Naive B cell (primary cell): Measurements from ENCODE around the gene GRIA2. TPM values are rescaled to one million over a fixed set of nuclear protein-coding genes. Genes with fewer than 3 reads are reported as not detected.
"Not testable (repeated sequence)": the region's sequence is repeated elsewhere in the genome, so short reads cannot be mapped to it uniquely, and the experiment has no call there.

Experiments
- ATAC-seq, 2 donors: fragments of 150-1000 bp; cut with Tn5 transposase; 2 replicates each; pipeline ENCODE4 v1.10.0; 2021; ENCODE audit warnings: low read depth in 2 of 2, mild to moderate bottlenecking in 2 of 2, moderate library complexity in 2 of 2
- DNase-seq: peaks from one replicate; pipeline ENCODE4 v3.0.0; 2022
- H3K27ac Mint-ChIP-seq, 6 donors: one replicate each; pipeline ENCODE4 v1.8.0; 2020 to 2022; ENCODE audit warnings: mild to moderate bottlenecking in 6 of 6, mixed read lengths in 6 of 6, moderate library complexity in 5 of 6, inconsistent platforms in 2 of 6
- H3K27me3 Mint-ChIP-seq, 3 donors: one replicate each; pipeline ENCODE4 v1.8.0; 2021 to 2022; ENCODE audit warnings: mixed read lengths in 3 of 3, mild to moderate bottlenecking in 1 of 3
- H3K36me3 Mint-ChIP-seq, 2 donors: one replicate each; pipeline ENCODE4 v1.8.0; 2020 to 2022; ENCODE audit warnings: mixed read lengths in 2 of 2, inconsistent platforms in 1 of 2, mild to moderate bottlenecking in 1 of 2
- H3K4me1 Mint-ChIP-seq, 3 donors: one replicate each; pipeline ENCODE4 v1.8.0; 2020 to 2022; ENCODE audit warnings: mixed read lengths in 3 of 3, inconsistent platforms in 1 of 3, mild to moderate bottlenecking in 1 of 3, moderate library complexity in 1 of 3
- H3K4me3 Mint-ChIP-seq, 8 donors: one replicate each; pipeline ENCODE4 v1.8.0; 2020 to 2022; ENCODE audit warnings: mild to moderate bottlenecking in 8 of 8, mixed read lengths in 8 of 8, moderate library complexity in 8 of 8, inconsistent platforms in 2 of 8
- H3K9me3 Mint-ChIP-seq, 7 donors: one replicate each; pipeline ENCODE4 v1.8.0; 2020 to 2022; ENCODE audit warnings: mixed read lengths in 7 of 7, mild to moderate bottlenecking in 5 of 7, inconsistent platforms in 2 of 7, moderate library complexity in 1 of 7
- polyA plus RNA-seq, 6 donors: library from polyadenylated mRNA; unstranded; fragments of 300-500 nt; fragmentation: Illumina TruSeq; gene quantifications; one replicate each; pipeline ENCODE4 v1.2.3, GENCODE V29; 2021; ENCODE audit warnings: low read depth in 6 of 6

Gene GRIA2
- not detected for polyA plus RNA-seq

- no peak for DNase-seq
- Mint-ChIP-seq H3K9me3 (peaks cover 2 to 33% (median 9%) of the 10 kb centered on the region in 7 donors), H3K4me3 (peak within 1 kb of the TSS in 3 of 8 donors; percentile 20 to 36 (median 21))
Observed at GRCh38 chr4:157220371-157220881, at the start of gene GRIA2. TSS of gene GRIA2 (plus strand) at chr4:157220728. CDS start at chr4:157221043, 315 bp downstream.

GRCh38 chr4:157172011-157172410, 48.5 kb upstream of the GRIA2 start:
- no peak overlapping the region for H3K27ac Mint-ChIP-seq
- no peaks in the 10 kb centered on the region for H3K4me1 Mint-ChIP-seq
- H3K27me3 Mint-ChIP-seq, result no peaks in the 10 kb centered on the region
- no peak for DNase-seq
- peaks cover 0 to 2% (median 0%) of the 10 kb centered on the region in 7 donors for H3K9me3 Mint-ChIP-seq
- no peak for ATAC-seq
- no peaks in the 10 kb centered on the region for H3K36me3 Mint-ChIP-seq
- no peak overlapping the region for H3K4me3 Mint-ChIP-seq

More at GRCh38 chr4:157220371-157220881, at the start of gene GRIA2:
- Mint-ChIP-seq H3K36me3 (peaks cover 4 to 25% of the 10 kb centered on the region in 2 donors), H3K27ac (no peak within 1 kb of the TSS), H3K27me3 (peaks cover 25 to 49% (median 43%) of the 10 kb centered on the region in 3 donors), H3K4me1 (peaks cover 0 to 4% (median 4%) of the 10 kb centered on the region in 3 donors)
- no peak for ATAC-seq

- H3K9me3 Mint-ChIP-seq, H3K27ac Mint-ChIP-seq, DNase-seq, H3K4me3 Mint-ChIP-seq, H3K4me1 Mint-ChIP-seq, H3K36me3 Mint-ChIP-seq, H3K27me3 Mint-ChIP-seq, ATAC-seq: not testable (repeated sequence)
Observed at GRCh38 chr4:157180268-157180667, 40.3 kb upstream of the GRIA2 start.

GRCh38 chr4:157184300-157184699, 36.2 kb upstream of the GRIA2 start:
- no peaks in the 10 kb centered on the region for H3K27me3 Mint-ChIP-seq
- ATAC-seq (no peak), DNase-seq (no peak)
- H3K9me3 Mint-ChIP-seq, result peaks cover 0 to 16% (median 7%) of the 10 kb centered on the region in 7 donors
- H3K4me3 Mint-ChIP-seq, result no peak overlapping the region
- no peak overlapping the region for H3K27ac Mint-ChIP-seq
- H3K36me3 Mint-ChIP-seq, result no peaks in the 10 kb centered on the region
- H3K4me1 Mint-ChIP-seq, result no peaks in the 10 kb centered on the region

GRCh38 chr4:157185363-157185762, 35.2 kb upstream of the GRIA2 start:
- DNase-seq, result no peak
- Mint-ChIP-seq H3K4me3 (no peak overlapping the region), H3K27me3 (no peaks in the 10 kb centered on the region), H3K9me3 (peaks cover 0 to 20% (median 10%) of the 10 kb centered on the region in 7 donors), H3K36me3 (no peaks in the 10 kb centered on the region), H3K4me1 (no peaks in the 10 kb centered on the region), H3K27ac (no peak overlapping the region)
- ATAC-seq, result no peak

- no peaks in the 10 kb centered on the region for H3K4me1 Mint-ChIP-seq
- H3K27me3 Mint-ChIP-seq, result no peaks in the 10 kb centered on the region
- H3K27ac Mint-ChIP-seq, result no peak overlapping the region
- ATAC-seq (no peak), DNase-seq (no peak)
- H3K9me3 Mint-ChIP-seq, result peaks cover 0 to 2% (median 0%) of the 10 kb centered on the region in 7 donors
- no peaks in the 10 kb centered on the region for H3K36me3 Mint-ChIP-seq
- H3K4me3 Mint-ChIP-seq, result no peak overlapping the region
Observed at GRCh38 chr4:157195374-157195773, 25.2 kb upstream of the GRIA2 start.

- Mint-ChIP-seq H3K4me1 (no peaks in the 10 kb centered on the region), H3K27me3 (no peaks in the 10 kb centered on the region), H3K4me3 (no peak overlapping the region), H3K9me3 (peaks cover 0 to 2% (median 0%) of the 10 kb centered on the region in 7 donors), H3K36me3 (no peaks in the 10 kb centered on the region), H3K27ac (no peak overlapping the region)
- ATAC-seq (no peak), DNase-seq (no peak)
Observed at GRCh38 chr4:157196046-157196445, 24.5 kb upstream of the GRIA2 start.

- ATAC-seq, result no peak
- Mint-ChIP-seq H3K4me1 (no peaks in the 10 kb centered on the region), H3K36me3 (no peaks in the 10 kb centered on the region), H3K4me3 (no peak overlapping the region), H3K27ac (no peak overlapping the region), H3K27me3 (no peaks in the 10 kb centered on the region), H3K9me3 (peaks cover 0 to 4% (median 0%) of the 10 kb centered on the region in 7 donors)
- peak; percentile 6 for DNase-seq
Observed at GRCh38 chr4:157204634-157205244, 15.8 kb upstream of the GRIA2 start.

- Mint-ChIP-seq H3K9me3 (peaks cover 0 to 25% (median 9%) of the 10 kb centered on the region in 7 donors), H3K4me1 (peaks cover 0 to 4% (median 4%) of the 10 kb centered on the region in 3 donors), H3K4me3 (no peak overlapping the region), H3K36me3 (peaks cover 4 to 25% of the 10 kb centered on the region in 2 donors), H3K27ac (no peak overlapping the region), H3K27me3 (peaks cover 16 to 40% (median 34%) of the 10 kb centered on the region in 3 donors)
- no peak for DNase-seq
- ATAC-seq, result no peak
Observed at GRCh38 chr4:157217708-157218107, 2.8 kb upstream of the GRIA2 start.

- Mint-ChIP-seq H3K27me3 (peaks cover 25 to 49% (median 43%) of the 10 kb centered on the region in 3 donors), H3K4me1 (peaks cover 0 to 4% (median 4%) of the 10 kb centered on the region in 3 donors), H3K27ac (no peak overlapping the region), H3K4me3 (peak overlapping the region in 1 of 8 donors; percentile 21), H3K36me3 (peaks cover 4 to 25% of the 10 kb centered on the region in 2 donors), H3K9me3 (peaks cover 2 to 33% (median 9%) of the 10 kb centered on the region in 7 donors)
- no peak for ATAC-seq
- DNase-seq, result no peak
Observed at GRCh38 chr4:157219711-157220370, 687 bp upstream of the GRIA2 start.

GRCh38 chr4:157221426-157221894, 932 bp downstream of the GRIA2 start:
- Mint-ChIP-seq H3K4me1 (peaks cover 0 to 4% (median 4%) of the 10 kb centered on the region in 3 donors), H3K36me3 (peaks cover 4 to 25% of the 10 kb centered on the region in 2 donors), H3K9me3 (peaks cover 2 to 29% (median 6%) of the 10 kb centered on the region in 7 donors), H3K4me3 (no peak overlapping the region), H3K27ac (peak overlapping the region in 1 of 6 donors; percentile 80), H3K27me3 (peaks cover 25 to 46% (median 43%) of the 10 kb centered on the region in 3 donors)
- ATAC-seq, result no peak
- no peak for DNase-seq

GRCh38 chr4:157221895-157222770, 1.6 kb downstream of the GRIA2 start:
- Mint-ChIP-seq H3K4me3 (no peak overlapping the region), H3K36me3 (peaks cover 4 to 25% of the 10 kb centered on the region in 2 donors), H3K27me3 (peaks cover 25 to 44% (median 43%) of the 10 kb centered on the region in 3 donors), H3K4me1 (peaks cover 0 to 4% (median 4%) of the 10 kb centered on the region in 3 donors), H3K27ac (peak overlapping the region in 2 of 6 donors; percentile 51 to 80), H3K9me3 (peaks cover 2 to 27% (median 6%) of the 10 kb centered on the region in 7 donors)
- ATAC-seq (no peak), DNase-seq (no peak)

- Mint-ChIP-seq H3K4me1 (peaks cover 0 to 4% (median 4%) of the 10 kb centered on the region in 3 donors), H3K4me3 (no peak overlapping the region), H3K9me3 (peaks cover 2 to 27% (median 6%) of the 10 kb centered on the region in 7 donors), H3K27ac (no peak overlapping the region), H3K27me3 (peaks cover 25 to 44% (median 43%) of the 10 kb centered on the region in 3 donors), H3K36me3 (peaks cover 4 to 25% of the 10 kb centered on the region in 2 donors)
- ATAC-seq, result no peak
- DNase-seq, result no peak
Observed at GRCh38 chr4:157222771-157223160, 2.2 kb downstream of the GRIA2 start.
